ENCODE results near the gene CNKSR1.

- peak; percentile 85 to 90 (median 89) for TF ChIP-seq CTCF (IDR thresholded peaks at IDR 0.05)
- TF ChIP-seq POLR2A (IDR thresholded peaks at IDR 0.05), result peak; percentile 29
Measured at GRCh38 chr1:26233903-26234643, 56.8 kb downstream of the CNKSR1 start, which contains the start of gene CEP85.
